Stimulated activated naive B cell treated with anti-CD40 and anti-IgM and Interleukin-4, amounts not matched to agents 10 μg/mL and 1 μg/mL and 100 μg/mL, for 72 hours (primary cell): Measurements from ENCODE around the gene LRRC43.

Source experiments
- ATAC-seq, 2 donors: fragments of 150-1000 bp; cut with Tn5 transposase; replicated peaks; 2 replicates each; pipeline ENCODE4 v1.10.0; 2021; ENCODE audit warnings: moderate library complexity in 1 of 2
- DNase-seq: peaks from one replicate; pipeline ENCODE4 v3.0.0; 2021
- H3K27ac Mint-ChIP-seq: one replicate; pipeline ENCODE4 v1.8.0; 2022; ENCODE audit warnings: mild to moderate bottlenecking, mixed read lengths
- H3K27me3 Mint-ChIP-seq, 2 donors: one replicate each; pipeline ENCODE4 v1.8.0; 2022; ENCODE audit warnings: mixed read lengths in 2 of 2
- H3K36me3 Mint-ChIP-seq, 2 donors: one replicate each; pipeline ENCODE4 v1.8.0; 2022; ENCODE audit warnings: mixed read lengths in 2 of 2, mild to moderate bottlenecking in 1 of 2
- H3K4me1 Mint-ChIP-seq, 2 donors: one replicate each; pipeline ENCODE4 v1.8.0; 2022; ENCODE audit warnings: mixed read lengths in 2 of 2, mild to moderate bottlenecking in 1 of 2
- H3K4me3 Mint-ChIP-seq, 2 donors: one replicate each; pipeline ENCODE4 v1.8.0; 2022; ENCODE audit warnings: mild to moderate bottlenecking in 2 of 2, mixed read lengths in 2 of 2, moderate library complexity in 1 of 2
- H3K9me3 Mint-ChIP-seq, 2 donors: one replicate each; pipeline ENCODE4 v1.8.0; 2022; ENCODE audit warnings: mixed read lengths in 2 of 2, mild to moderate bottlenecking in 1 of 2

LRRC43 gene, protein sequence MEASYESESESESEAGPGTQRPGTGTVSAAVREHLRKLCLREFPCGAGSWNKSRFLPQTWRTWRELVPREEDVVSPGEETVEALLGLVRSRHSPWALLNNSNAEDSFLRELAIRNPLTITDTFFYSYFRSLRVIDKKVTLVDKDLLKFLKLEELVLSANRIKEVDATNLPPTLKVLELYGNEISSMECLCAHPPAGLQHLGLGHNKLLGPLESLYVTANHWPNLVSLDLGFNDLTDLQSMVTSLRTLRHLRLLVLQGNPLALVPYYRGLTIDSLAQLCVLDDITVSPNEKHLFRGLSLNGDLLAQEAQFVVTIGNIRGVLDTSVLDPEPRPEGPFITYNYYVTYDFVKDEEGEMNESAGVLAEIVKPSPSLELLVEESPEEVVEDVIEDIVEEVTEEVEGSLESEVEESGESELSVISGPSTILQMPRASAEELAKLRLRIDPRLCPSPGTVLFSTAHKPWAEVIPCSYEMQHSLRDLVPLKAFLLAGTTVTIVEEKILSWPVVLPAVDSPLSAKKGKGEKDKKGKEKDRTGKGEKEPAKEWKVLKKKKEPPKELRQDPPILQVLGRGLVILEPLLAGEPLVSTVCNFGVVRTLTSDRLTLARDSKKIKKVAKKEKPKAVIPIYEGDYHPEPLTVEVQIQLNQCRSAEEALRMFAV

DNA sequence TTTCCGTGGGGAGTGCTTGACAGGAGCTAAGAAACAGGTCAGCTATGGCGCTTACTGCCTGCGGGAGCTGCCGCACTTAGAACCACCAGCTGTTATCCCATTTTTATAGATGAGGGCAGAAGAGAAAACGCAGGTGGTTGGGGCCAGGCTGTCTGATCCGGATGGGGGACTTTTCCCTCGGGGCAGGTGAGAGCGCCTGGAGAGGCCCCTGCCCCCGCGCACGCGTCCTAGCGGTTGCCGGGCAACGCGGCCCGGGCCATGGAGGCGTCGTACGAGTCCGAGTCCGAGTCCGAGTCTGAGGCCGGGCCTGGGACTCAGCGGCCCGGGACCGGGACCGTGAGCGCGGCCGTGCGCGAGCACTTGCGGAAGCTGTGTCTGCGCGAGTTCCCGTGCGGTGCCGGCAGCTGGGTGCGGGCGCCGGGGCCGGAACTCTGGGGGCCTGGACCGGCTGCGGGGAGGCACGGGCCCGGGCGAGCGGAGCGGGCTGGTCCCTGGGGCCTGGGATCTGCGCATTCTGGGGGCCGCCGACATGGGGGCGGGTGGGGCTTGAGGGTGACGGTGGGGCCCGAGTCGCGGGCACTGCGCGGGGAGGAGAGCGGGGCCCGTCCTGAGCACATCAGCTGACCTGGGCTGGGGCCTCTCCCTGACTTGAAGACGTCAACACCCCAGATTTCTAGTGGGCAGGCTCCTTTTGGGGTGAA is at the start of gene LRRC43:
TSS of gene LRRC43 (plus strand) at position 237 of the 701 bp plus-strand sequence. CDS start at position 259, 22 bp downstream.
- Mint-ChIP-seq H3K4me3 (peak within 1 kb of the TSS; percentile 83 to 85), H3K27ac (peak within 1 kb of the TSS; percentile 88), H3K36me3 (no peaks in the 10 kb centered on the region), H3K9me3 (no peaks in the 10 kb centered on the region), H3K27me3 (peaks cover 0 to 6% of the 10 kb centered on the region in 2 donors), H3K4me1 (peaks cover 14 to 31% of the 10 kb centered on the region in 2 donors)
- DNase-seq (no peak), ATAC-seq (peak; percentile 59 to 64)

DNA sequence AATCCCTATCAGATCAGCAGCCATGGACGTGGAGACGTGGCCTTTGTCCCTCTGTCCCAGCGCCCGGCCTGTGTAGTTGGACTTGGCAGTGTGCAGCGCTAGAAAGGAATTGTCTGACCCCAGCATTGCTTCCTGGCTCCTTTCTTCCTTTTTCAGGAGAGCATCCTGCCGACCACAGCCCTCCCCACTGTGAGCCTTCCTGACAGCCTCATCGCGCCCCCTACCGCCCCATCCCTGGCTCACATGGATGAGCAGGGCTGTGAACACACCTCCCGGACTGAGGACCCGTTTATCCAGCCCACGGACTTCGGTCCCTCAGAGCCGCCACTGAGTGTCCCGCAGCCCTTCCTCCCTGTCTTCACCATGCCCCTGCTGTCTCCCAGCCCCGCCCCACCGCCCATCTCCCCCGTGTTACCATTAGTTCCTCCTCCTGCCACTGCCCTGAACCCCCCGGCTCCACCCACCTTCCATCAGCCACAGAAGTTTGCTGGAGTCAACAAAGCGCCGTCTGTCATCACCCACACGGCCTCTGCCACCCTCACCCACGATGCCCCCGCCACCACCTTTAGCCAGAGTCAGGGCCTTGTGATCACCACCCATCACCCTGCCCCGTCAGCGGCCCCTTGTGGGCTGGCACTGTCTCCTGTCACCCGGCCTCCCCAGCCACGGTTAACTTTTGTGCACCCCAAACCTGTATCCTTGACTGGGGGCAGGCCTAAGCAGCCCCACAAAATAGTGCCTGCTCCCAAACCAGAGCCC is 49.6 kb upstream of the LRRC43 start:
- H3K27ac Mint-ChIP-seq = peak overlapping the region; percentile 56
- H3K4me3 Mint-ChIP-seq = no peak overlapping the region
- peaks cover 25 to 45% of the 10 kb centered on the region in 2 donors for H3K36me3 Mint-ChIP-seq
- no peak for DNase-seq
- no peak for ATAC-seq
- H3K9me3 Mint-ChIP-seq = no peaks in the 10 kb centered on the region
- peaks cover 0 to 1% of the 10 kb centered on the region in 2 donors for H3K4me1 Mint-ChIP-seq
- no peaks in the 10 kb centered on the region for H3K27me3 Mint-ChIP-seq

DNA sequence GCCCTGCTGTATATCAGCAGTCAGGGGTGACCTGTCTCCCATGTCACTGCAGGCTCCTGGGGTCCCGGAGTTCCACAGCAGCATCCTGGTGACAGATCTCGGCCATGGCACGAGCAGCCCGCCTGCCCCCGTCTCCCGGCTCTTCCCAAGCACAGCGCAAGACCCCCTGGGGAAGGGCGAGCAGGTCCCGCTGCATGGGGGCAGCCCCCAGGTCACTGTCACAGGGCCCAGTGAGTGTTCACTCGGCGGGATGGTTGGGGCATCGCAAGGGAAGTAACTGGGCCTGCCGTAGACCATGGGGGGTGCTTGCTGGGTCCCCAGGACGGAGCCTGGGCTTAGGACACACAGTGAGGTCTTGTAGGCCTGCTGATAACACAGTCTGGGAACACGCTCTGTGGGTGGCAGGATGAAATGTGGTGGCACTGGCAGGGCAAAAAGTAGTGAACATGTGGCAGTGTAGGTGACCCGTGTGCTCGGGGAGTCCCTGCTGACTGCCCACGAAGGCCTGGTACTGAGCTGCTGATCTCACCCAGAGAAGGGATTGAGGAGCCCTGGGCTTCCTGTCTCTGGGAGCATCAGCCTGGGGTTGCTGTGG is 47.4 kb upstream of the LRRC43 start:
- peaks cover 0 to 1% of the 10 kb centered on the region in 2 donors for H3K4me1 Mint-ChIP-seq
- H3K9me3 Mint-ChIP-seq = no peaks in the 10 kb centered on the region
- H3K36me3 Mint-ChIP-seq = peaks cover 28 to 40% of the 10 kb centered on the region in 2 donors
- DNase-seq (no peak), ATAC-seq (no peak)
- H3K4me3 Mint-ChIP-seq = no peak overlapping the region
- no peaks in the 10 kb centered on the region for H3K27me3 Mint-ChIP-seq
- H3K27ac Mint-ChIP-seq = peak overlapping the region; percentile 71

DNA sequence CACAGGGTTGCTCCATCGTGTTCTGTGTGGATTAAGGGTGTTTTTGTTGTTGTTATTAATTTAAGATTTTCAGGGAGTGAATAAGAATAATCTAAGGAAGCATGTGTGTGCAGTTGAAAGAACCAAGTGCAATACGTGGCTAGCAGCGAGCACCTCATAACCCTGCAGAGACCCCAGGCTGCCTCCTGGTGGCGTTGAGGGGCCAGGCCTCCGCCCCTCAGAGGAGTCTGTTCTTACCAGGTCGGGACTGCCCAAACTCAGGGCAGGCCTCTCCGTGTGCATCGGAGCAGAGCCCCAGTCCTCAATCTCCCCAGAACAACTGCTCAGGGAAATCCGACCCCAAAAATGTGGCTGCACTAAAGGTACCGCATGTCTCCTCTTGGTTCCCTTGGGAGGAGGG is 45.7 kb upstream of the LRRC43 start:
- Mint-ChIP-seq H3K9me3 (no peaks in the 10 kb centered on the region), H3K27ac (no peak overlapping the region), H3K4me1 (peaks cover 0 to 1% of the 10 kb centered on the region in 2 donors), H3K36me3 (peaks cover 28 to 45% of the 10 kb centered on the region in 2 donors), H3K4me3 (no peak overlapping the region), H3K27me3 (no peaks in the 10 kb centered on the region)
- DNase-seq (no peak), ATAC-seq (no peak)

DNA sequence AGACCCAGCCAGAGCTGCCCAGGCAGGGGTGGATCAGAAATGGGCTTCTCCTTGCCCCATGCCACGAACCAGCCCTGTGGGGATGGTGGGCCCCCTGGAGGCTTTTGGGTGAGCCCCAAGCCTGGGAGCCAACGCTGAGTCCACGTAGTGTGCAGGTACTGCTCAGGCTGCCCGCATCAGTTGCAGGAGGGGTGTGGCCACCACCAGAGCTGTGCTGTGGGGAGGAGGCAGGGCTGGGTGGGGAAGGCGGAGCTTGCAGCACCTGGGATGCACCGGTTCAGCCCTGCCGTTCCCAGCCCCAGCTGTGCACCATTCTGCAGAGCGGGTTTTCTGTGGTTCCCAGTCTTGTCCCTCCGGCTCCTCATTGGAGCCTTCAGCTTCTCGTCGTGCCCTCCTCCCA is 45.2 kb upstream of the LRRC43 start:
- ATAC-seq (peak in 1 of 2 donors; percentile 45), DNase-seq (no peak)
- peaks cover 28 to 45% of the 10 kb centered on the region in 2 donors for H3K36me3 Mint-ChIP-seq
- H3K27me3 Mint-ChIP-seq = no peaks in the 10 kb centered on the region
- H3K4me1 Mint-ChIP-seq = peaks cover 0 to 1% of the 10 kb centered on the region in 2 donors
- no peak overlapping the region for H3K4me3 Mint-ChIP-seq
- H3K9me3 Mint-ChIP-seq = no peaks in the 10 kb centered on the region
- no peak overlapping the region for H3K27ac Mint-ChIP-seq

DNA sequence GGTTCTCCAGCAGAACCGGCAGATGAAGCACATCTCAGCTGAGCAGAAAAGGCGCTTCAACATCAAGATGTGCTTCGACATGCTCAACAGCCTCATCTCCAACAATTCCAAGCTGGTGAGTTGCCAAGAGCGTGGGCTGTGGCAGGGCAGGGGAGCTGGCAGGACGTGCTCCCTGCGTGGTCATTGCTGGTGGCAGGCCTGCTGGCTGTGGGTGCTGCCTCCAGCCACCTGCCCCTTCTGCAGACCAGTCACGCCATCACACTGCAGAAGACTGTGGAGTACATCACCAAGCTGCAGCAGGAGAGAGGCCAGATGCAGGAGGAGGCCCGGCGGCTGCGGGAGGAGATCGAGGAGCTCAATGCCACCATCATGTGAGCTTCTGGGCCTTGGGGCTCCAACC is 44.7 kb upstream of the LRRC43 start:
- H3K27me3 Mint-ChIP-seq = no peaks in the 10 kb centered on the region
- ATAC-seq = no peak
- peaks cover 0 to 1% of the 10 kb centered on the region in 2 donors for H3K4me1 Mint-ChIP-seq
- DNase-seq = no peak
- H3K4me3 Mint-ChIP-seq = no peak overlapping the region
- peaks cover 27 to 43% of the 10 kb centered on the region in 2 donors for H3K36me3 Mint-ChIP-seq
- H3K27ac Mint-ChIP-seq = no peak overlapping the region
- no peaks in the 10 kb centered on the region for H3K9me3 Mint-ChIP-seq

DNA sequence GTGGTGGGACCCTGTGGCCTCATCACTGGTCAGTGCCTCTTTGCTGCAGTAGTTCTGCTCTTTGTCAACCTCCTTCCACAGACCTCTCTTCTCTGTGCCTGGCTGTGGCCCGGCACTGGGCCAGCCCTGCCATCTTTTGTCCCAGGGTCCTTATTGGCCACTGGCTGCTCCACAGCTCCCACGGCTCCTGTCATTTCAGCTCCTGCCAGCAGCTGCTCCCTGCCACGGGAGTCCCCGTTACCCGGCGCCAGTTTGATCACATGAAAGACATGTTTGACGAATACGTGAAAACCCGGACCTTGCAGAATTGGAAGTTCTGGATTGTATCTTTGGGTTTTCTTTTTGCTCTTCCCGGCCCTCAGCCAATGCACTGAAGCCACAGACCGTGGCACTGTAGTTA is 44.3 kb upstream of the LRRC43 start:
- Mint-ChIP-seq H3K27me3 (no peaks in the 10 kb centered on the region), H3K9me3 (no peaks in the 10 kb centered on the region), H3K4me1 (peaks cover 0 to 1% of the 10 kb centered on the region in 2 donors), H3K4me3 (no peak overlapping the region), H3K36me3 (peaks cover 25 to 39% of the 10 kb centered on the region in 2 donors), H3K27ac (peak overlapping the region; percentile 1)
- DNase-seq (no peak), ATAC-seq (no peak)

DNA sequence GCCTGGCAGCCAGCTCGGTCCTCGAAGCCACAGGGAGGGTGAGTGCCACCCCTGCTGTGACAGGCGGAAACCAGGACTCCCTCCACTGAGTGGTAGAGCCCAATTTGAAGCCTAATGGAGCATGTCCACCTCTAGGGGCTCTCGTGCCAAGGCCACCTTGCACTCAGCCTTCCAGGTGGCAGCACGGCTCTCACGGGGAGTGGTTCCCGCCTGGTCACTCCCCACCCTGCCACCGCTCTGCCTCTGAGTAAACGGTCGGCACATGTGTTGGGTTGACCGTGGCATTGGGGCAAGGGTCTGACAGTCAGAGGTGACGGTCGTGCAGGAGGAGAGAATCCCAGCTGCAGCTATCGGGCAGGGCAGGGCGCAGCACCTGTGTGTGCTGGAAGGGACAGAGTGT is 43.7 kb upstream of the LRRC43 start:
- H3K27me3 Mint-ChIP-seq = no peaks in the 10 kb centered on the region
- H3K9me3 Mint-ChIP-seq = no peaks in the 10 kb centered on the region
- DNase-seq = no peak
- ATAC-seq = no peak
- H3K27ac Mint-ChIP-seq = no peak overlapping the region
- H3K36me3 Mint-ChIP-seq = peaks cover 19 to 38% of the 10 kb centered on the region in 2 donors
- no peak overlapping the region for H3K4me3 Mint-ChIP-seq
- peaks cover 0 to 1% of the 10 kb centered on the region in 2 donors for H3K4me1 Mint-ChIP-seq

DNA sequence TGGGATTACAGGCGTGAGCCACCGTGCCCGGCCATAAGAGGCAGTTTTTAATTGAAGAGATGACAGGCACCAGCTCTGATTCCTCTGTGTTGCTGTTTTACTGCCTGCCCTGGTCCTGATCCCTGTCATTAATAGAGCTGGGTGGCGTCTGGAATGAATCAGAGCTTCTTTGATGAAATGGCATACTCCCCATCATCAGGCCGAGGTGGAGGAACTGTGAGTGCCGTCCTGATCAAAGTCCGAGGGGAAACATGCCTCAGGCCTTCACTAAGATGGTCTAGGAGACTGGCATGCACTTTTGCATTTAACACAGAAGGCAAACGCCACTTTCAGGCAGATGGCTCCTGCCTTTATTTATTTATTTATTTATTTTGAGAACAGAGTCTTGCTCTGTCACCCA is 43.0 kb upstream of the LRRC43 start:
- no peak overlapping the region for H3K4me3 Mint-ChIP-seq
- no peak for DNase-seq
- peaks cover 17 to 35% of the 10 kb centered on the region in 2 donors for H3K36me3 Mint-ChIP-seq
- peaks cover 0 to 1% of the 10 kb centered on the region in 2 donors for H3K4me1 Mint-ChIP-seq
- H3K27ac Mint-ChIP-seq = no peak overlapping the region
- H3K27me3 Mint-ChIP-seq = no peaks in the 10 kb centered on the region
- no peak for ATAC-seq
- no peaks in the 10 kb centered on the region for H3K9me3 Mint-ChIP-seq

DNA sequence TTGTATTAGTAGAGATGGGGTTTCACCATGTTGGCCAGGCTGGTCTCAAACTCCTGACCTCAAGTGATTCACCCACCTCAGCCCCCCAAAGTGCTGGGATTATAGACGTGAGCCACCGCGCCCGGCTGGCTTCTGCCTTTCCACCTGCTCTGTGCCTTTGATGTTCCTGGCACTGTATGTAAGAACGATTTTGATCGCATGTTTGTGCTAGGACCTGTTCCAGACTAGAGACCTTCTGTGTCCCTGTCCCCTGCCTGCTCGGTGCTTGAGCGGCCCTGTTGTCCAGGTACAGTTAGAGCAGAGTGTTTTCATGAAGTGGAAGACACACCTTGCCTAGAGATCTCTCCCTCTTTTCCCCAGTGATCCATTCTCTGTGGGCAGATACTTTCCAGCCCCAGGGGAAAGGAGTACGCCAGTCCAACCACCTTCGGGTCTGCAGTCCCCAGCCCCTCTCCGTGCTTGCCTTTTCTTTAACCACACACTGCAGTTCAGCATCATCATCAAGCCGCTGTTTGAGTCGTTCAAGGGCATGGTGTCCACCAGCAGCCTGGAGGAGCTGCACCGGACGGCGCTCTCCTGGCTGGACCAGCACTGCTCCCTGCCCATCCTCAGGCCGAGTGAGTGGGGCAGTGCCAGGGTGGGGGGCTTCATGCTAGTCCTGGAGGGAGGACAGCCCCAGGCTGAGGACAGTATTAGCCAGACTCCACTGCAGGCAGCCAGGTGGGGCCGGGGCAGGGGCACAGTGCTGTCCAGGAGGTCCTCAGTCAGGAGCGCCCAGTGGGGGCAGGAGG is 42.3 kb upstream of the LRRC43 start:
- no peak overlapping the region for H3K4me3 Mint-ChIP-seq
- peaks cover 12 to 27% of the 10 kb centered on the region in 2 donors for H3K36me3 Mint-ChIP-seq
- no peaks in the 10 kb centered on the region for H3K9me3 Mint-ChIP-seq
- H3K27me3 Mint-ChIP-seq = no peaks in the 10 kb centered on the region
- DNase-seq = no peak
- no peak for ATAC-seq
- no peaks in the 10 kb centered on the region for H3K4me1 Mint-ChIP-seq
- peak overlapping the region; percentile 53 for H3K27ac Mint-ChIP-seq

DNA sequence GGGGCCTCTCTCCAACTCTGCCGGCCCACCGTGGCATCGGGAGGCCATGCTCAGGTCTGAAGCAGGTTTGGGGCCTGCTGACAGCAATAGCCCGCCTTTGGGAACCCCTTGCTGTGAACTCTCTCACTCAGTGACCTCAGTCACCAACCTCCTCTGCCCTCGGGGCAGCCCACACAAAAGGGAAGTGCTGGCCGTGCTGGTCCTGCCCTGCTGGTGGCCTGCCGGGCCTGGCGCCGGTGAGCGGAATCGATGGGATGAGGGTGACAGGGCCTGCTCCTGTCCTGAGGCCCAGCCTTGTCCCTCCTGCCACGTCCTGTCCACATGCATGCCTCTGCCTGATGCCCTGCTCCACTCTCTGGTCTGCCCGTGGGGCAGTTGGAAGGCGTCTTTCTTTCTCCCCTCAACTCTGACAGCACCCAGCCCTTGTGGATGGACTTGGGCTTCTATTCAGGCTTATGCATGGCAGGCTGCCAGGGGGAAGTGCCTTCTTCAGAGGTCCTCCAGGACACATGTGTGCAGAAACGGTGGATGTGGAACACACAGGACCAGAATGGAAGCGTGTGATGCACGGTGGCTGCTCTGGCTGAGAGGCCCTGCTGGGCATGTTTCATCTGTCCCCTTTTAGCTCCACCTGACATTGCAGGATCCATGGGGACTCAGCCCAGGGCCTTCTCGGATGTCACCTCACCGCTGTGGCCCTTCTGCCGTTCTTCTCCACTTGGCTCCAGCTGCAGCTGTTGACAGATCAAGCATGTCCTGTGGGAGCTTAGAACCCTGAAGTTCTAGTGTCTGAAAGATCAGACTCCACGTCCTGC is 40.8 kb upstream of the LRRC43 start:
- Mint-ChIP-seq H3K36me3 (peaks cover 7 to 27% of the 10 kb centered on the region in 2 donors), H3K9me3 (no peaks in the 10 kb centered on the region), H3K4me3 (no peak overlapping the region), H3K4me1 (no peaks in the 10 kb centered on the region), H3K27ac (no peak overlapping the region), H3K27me3 (no peaks in the 10 kb centered on the region)
- DNase-seq (no peak), ATAC-seq (no peak)

DNA sequence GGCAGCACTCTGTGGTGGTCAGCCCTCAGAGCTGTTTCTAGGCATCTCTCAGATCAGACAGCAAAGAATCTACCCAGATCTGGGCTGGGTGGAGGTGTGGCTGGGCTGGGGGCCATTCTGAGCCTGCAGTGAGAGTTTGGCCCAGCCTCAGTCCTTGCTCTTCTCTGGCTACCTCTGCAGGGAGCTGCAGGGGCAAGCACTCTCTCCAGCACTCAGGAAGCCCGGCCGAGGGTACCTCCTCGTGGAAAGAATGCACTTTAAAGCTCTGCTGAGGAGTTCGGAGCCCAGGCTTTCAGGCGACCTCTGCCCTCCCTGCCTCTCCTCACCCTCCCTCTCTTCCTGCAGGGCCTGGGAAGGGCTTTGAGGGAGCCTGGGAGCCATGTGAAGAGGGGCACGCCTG is 40.1 kb upstream of the LRRC43 start:
- no peaks in the 10 kb centered on the region for H3K27me3 Mint-ChIP-seq
- H3K4me3 Mint-ChIP-seq = no peak overlapping the region
- H3K27ac Mint-ChIP-seq = no peak overlapping the region
- no peaks in the 10 kb centered on the region for H3K9me3 Mint-ChIP-seq
- no peak for DNase-seq
- H3K4me1 Mint-ChIP-seq = no peaks in the 10 kb centered on the region
- peaks cover 7 to 27% of the 10 kb centered on the region in 2 donors for H3K36me3 Mint-ChIP-seq
- no peak for ATAC-seq
